ENCODE data around the gene P2RY8. TPM values are rescaled to one million over a fixed set of nuclear protein-coding genes. Genes with fewer than 3 reads are reported as not detected.
"Not testable (repeated sequence)": the region's sequence is repeated elsewhere in the genome, so short reads cannot be mapped to it uniquely, and the experiment has no call there.

Gene P2RY8
- total RNA-seq, 2 donors from 2014 or later, result 0.93 to 1.3 TPM

DNA sequence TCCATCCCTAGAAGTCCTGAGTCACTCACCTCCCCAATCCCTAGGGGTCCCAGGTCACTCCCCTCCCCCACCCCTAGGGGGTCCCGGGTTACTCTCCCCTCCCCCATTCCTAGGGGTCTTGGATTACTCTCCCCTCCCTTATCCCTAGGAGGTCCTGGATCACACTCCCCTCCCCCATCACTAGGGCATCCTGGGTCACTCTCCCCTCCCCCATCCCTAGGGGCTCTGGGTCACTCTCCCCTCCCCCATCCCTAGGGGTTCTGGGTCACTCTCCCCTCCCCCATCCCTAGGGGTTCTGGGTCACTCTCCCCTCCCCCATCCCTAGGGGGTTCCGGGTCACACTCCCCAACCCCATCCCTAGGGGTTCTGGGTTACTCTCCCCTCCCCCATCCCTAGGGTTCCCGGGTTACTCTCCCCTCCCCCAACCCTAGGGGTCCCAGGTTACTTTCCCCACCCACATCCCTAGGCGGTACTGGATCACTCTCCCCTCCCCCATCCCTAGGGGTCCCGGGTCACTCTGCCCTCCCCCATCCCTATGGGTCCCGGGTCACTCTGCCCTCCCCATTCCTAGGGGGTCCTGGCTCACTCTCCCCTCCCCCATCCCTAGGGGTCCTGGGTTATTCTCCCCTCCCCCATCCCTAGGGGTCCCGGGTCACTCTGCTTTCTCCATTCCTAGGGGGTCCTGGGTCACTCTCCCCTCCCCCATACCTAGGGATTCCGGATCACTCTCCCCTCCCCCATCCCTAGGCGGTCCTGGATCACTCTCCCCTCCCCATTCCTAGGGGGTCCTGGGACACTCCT, 86.4 kb downstream of the P2RY8 start:
- TF ChIP-seq, protein P1, sequence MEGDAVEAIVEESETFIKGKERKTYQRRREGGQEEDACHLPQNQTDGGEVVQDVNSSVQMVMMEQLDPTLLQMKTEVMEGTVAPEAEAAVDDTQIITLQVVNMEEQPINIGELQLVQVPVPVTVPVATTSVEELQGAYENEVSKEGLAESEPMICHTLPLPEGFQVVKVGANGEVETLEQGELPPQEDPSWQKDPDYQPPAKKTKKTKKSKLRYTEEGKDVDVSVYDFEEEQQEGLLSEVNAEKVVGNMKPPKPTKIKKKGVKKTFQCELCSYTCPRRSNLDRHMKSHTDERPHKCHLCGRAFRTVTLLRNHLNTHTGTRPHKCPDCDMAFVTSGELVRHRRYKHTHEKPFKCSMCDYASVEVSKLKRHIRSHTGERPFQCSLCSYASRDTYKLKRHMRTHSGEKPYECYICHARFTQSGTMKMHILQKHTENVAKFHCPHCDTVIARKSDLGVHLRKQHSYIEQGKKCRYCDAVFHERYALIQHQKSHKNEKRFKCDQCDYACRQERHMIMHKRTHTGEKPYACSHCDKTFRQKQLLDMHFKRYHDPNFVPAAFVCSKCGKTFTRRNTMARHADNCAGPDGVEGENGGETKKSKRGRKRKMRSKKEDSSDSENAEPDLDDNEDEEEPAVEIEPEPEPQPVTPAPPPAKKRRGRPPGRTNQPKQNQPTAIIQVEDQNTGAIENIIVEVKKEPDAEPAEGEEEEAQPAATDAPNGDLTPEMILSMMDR (IDR thresholded peaks at IDR 0.05), result no peak
- no peaks in the 10 kb centered on the region for H3K27me3 ChIP-seq
- H3K4me3 ChIP-seq, result no peak overlapping the region
- no peak for DNase-seq (ENCODE audit: low spot score)
- no peaks in the 10 kb centered on the region for H3K36me3 ChIP-seq
- no peaks in the 10 kb centered on the region for H3K9me3 ChIP-seq
- H3K4me1 ChIP-seq, result peaks cover 0 to 18% of the 10 kb centered on the region in 2 donors
- H3K27ac ChIP-seq, result no peak overlapping the region

DNA sequence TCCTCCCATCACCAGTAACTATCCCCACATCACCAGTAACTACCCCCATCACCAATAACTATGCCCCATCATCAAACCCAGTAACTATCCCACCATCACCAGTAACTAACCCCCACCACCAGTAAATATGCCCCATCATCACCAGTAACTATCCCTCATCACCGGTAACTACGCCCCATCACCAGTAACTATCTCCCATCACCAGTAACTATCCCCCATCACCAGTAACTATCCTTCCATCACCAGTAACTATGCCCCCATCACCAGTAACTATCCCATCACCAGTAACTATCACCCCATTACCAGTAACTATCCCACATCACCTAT, 87.2 kb downstream of the P2RY8 start:
- Histone ChIP-seq H3K4me3 (no peak overlapping the region), H3K9me3 (no peaks in the 10 kb centered on the region), H3K36me3 (no peaks in the 10 kb centered on the region), H3K4me1 (peaks cover 0 to 18% of the 10 kb centered on the region in 2 donors), H3K27ac (no peak overlapping the region), H3K27me3 (no peaks in the 10 kb centered on the region)
- TF ChIP-seq, protein P1 (IDR thresholded peaks at IDR 0.05), result no peak
- DNase-seq (ENCODE audit: low spot score), result no peak

DNA sequence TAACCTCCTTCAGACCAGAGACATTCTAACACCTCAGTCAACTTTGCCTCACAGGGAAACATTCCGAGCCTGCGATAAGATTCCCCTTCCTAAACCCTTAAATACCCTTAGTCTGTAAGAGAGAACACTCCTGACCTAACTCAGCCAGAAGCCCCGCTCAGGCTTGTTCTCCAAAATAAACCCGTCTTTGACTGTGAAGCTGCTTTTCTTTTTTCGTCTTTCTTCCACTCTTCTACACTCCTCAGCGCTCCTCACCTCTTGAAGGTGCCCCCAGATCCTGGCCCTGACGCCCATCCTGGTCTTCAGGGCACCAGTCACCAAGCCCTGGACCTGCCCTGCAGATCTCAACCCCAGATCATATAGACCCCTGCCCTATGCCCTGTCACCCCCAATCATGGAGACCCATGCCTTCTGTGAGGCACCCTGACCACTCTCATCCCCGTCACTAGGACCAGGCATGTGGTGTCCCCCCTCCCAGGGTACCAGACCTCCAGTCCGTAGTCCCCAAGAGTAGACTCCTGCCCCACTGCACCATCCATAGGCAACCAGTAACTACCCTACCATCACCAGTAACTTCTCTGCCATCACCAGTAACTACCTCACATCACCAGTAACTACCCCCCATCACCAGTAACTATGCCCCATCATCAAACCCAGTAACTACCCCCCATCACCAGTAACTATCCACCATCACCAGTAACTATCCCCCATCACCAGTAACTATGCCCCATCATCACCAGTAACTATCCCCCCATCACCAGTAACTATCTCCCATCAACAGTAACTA, 87.8 kb downstream of the P2RY8 start:
- no peaks in the 10 kb centered on the region for H3K27me3 ChIP-seq
- peaks cover 0 to 18% of the 10 kb centered on the region in 2 donors for H3K4me1 ChIP-seq
- TF ChIP-seq, protein P1 (IDR thresholded peaks at IDR 0.05), result no peak
- no peaks in the 10 kb centered on the region for H3K9me3 ChIP-seq
- H3K27ac ChIP-seq, result no peak overlapping the region
- no peak overlapping the region for H3K4me3 ChIP-seq
- no peaks in the 10 kb centered on the region for H3K36me3 ChIP-seq
- no peak for DNase-seq (ENCODE audit: low spot score)

DNA sequence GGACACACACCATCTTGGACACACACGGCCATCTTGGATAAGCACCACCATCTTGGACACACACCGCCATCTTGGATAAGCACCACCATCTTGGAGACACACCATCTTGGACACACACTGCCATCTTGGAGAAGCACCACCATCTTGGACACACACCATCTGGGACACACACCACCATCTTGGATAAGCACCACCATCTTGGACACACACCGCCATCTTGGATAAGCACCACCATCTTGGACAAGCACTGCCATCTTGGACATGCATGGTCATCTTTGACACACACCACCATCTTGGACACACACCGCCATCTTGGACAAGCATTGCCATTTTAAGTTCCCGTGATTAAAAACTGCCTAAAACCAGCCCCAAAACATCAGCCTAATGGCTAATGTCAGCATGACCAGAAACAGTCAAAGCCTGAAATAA, 88.4 kb downstream of the P2RY8 start:
- H3K27ac ChIP-seq; H3K36me3 ChIP-seq; DNase-seq (ENCODE audit: low spot score); H3K9me3 ChIP-seq; H3K27me3 ChIP-seq; H3K4me3 ChIP-seq: not testable (repeated sequence)
- peaks cover 0 to 18% of the 10 kb centered on the region in 2 donors for H3K4me1 ChIP-seq

DNA sequence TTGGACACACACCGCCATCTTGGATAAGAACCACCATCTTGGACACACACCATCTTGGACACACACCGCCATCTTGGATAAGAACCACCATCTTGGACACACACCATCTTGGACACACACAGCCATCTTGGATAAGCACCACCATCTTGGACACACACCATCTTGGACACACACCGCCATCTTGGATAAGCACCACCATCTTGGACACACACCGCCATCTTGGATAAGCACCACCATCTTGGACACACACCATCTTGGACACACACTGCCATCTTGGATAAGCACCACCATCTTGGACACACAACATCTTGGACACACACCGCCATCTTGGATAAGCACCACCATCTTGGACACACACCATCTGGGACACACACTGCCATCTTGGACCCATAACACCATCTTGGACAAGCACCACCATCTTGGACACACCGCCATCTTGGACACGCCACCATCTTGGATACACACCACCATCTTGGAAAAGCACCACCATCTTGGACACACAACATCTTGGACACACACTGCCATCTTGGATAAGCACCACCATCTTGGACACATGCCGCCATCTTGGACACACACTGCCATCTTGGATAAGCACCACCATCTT, 88.9 kb downstream of the P2RY8 start:
- H3K27ac ChIP-seq; H3K9me3 ChIP-seq; DNase-seq (ENCODE audit: low spot score); H3K36me3 ChIP-seq; H3K27me3 ChIP-seq; H3K4me3 ChIP-seq: not testable (repeated sequence)
- peaks cover 0 to 18% of the 10 kb centered on the region in 2 donors for H3K4me1 ChIP-seq

DNA sequence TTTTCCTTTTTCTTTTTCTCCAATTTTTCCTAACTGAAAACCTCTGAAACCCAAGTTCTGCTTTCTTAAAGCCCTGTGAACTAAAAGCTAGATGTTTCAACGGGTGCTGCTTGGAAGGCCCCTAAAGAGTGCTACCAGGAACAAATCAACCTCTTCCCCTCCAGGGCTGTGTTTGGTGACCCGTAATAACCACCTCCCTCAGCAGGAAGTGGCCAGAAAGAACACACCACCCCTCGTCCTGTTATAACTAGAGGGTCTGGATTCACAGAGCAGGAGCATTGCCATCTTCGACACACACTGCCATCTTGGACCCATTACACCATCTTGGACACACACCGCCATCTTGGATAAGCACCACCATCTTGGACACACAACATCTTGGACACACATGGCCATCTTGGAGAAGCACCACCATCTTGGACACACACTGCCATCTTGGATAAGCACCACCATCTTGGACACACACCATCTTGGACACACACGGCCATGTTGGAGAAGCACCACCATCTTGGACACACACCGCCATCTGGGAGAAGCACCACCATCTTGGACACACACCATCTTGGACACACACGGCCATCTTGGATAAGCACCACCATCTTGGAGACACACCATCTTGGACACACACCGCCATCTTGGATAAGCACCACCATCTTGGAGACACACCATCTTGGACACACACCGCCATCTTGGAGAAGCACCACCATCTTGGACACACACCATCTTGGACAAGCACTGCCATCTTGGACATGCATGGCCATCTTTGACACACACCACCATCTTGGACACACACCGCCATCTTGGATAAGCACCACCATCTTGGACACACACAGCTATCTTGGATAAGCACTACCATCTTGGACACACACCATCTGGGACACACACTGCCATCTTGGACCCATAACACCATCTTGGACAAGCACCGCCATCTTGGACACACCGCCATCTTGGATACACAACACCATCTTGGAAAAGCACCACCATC, 89.7 kb downstream of the P2RY8 start:
- not testable (repeated sequence) for H3K27me3 ChIP-seq; H3K27ac ChIP-seq; H3K4me3 ChIP-seq; H3K36me3 ChIP-seq; H3K9me3 ChIP-seq; DNase-seq (ENCODE audit: low spot score)
- peaks cover 0 to 15% of the 10 kb centered on the region in 2 donors for H3K4me1 ChIP-seq

All from right atrium auricular region (tissue), 2 donors.